Lower leg skin (tissue), 3 donors: ENCODE data around the gene CUL5.

Experiments used
- POLR2A ChIP-seq, 2 donors: fragments of 450-650 bp; IDR thresholded peaks; one replicate each; pipeline ENCODE4 v1.6.1; 2016 to 2017; ENCODE audit warnings: antibody characterized with exemption in 2 of 2, mild to moderate bottlenecking in 1 of 2, moderate library complexity in 1 of 2
- TF ChIP-seq, protein P1 (sequence below), 3 donors: fragments of 450-650 bp; IDR thresholded peaks; one replicate each; pipeline ENCODE4 v1.5.1; 2016; ENCODE audit warnings: antibody characterized with exemption in 3 of 3, mild to moderate bottlenecking in 3 of 3, moderate library complexity in 2 of 3

DNA sequence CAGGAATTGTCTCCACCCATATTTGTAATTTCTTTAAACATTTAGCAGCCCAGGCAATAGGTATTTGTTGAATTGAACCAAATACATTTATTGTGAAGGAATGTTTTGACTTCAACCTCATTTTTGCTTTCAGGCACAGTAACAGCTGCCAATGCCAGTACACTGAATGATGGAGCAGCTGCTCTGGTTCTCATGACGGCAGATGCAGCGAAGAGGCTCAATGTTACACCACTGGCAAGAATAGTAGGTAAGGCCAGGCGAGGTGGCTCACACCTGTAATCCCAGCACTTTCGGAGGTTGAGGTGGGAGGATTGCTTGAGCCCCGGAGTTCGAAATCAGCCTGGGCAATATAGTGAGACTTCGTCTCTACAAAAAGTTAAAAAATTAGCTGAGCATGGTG lies 133.6 kb downstream of the CUL5 start:
- TF ChIP-seq, protein P1, sequence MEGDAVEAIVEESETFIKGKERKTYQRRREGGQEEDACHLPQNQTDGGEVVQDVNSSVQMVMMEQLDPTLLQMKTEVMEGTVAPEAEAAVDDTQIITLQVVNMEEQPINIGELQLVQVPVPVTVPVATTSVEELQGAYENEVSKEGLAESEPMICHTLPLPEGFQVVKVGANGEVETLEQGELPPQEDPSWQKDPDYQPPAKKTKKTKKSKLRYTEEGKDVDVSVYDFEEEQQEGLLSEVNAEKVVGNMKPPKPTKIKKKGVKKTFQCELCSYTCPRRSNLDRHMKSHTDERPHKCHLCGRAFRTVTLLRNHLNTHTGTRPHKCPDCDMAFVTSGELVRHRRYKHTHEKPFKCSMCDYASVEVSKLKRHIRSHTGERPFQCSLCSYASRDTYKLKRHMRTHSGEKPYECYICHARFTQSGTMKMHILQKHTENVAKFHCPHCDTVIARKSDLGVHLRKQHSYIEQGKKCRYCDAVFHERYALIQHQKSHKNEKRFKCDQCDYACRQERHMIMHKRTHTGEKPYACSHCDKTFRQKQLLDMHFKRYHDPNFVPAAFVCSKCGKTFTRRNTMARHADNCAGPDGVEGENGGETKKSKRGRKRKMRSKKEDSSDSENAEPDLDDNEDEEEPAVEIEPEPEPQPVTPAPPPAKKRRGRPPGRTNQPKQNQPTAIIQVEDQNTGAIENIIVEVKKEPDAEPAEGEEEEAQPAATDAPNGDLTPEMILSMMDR (IDR thresholded peaks at IDR 0.05): no peak
- TF ChIP-seq POLR2A (IDR thresholded peaks at IDR 0.05): no peak
